Activated B cell treated with CpG ODN at 0.5 μM for 24 hours (primary cell): ENCODE measurements around the gene HIF3A. TPM values are rescaled to one million over a fixed set of nuclear protein-coding genes. Genes with fewer than 3 reads are reported as not detected.

Experiments
- ATAC-seq: fragments of 200-7000 bp; cut with Tn5 transposase; one replicate; pipeline ENCODE4 v1.10.0; 2021; ENCODE audit warnings: low read depth, mild to moderate bottlenecking, moderate library complexity
- CTCF ChIA-PET: fragments of 350-600 bp; sonication (Branson Sonifier 250); formaldehyde crosslinking; loops from one replicate; lab custom pipeline; 2021; ENCODE audit warnings: antibody characterized with exemption; lab: Charles Lee
- POLR2A ChIA-PET: fragments of 350-600 bp; sonication (Branson Sonifier 250); formaldehyde crosslinking; loops from one replicate; lab custom pipeline; 2021; ENCODE audit warnings: antibody characterized with exemption; lab: Charles Lee
- DNase-seq: peaks from one replicate; pipeline ENCODE4 v3.0.0; 2022
- H3K27ac Mint-ChIP-seq: one replicate; pipeline ENCODE4 v1.8.0; 2020; ENCODE audit warnings: mixed read lengths
- H3K27me3 Mint-ChIP-seq: one replicate; pipeline ENCODE4 v1.8.0; 2021; ENCODE audit warnings: mixed read lengths
- H3K36me3 Mint-ChIP-seq: one replicate; pipeline ENCODE4 v1.8.0; 2021; ENCODE audit warnings: low read depth, mixed read lengths
- H3K4me1 Mint-ChIP-seq: one replicate; pipeline ENCODE4 v1.8.0; 2021; ENCODE audit warnings: mixed read lengths
- H3K4me3 Mint-ChIP-seq: one replicate; pipeline ENCODE4 v1.8.0; 2020; ENCODE audit warnings: mild to moderate bottlenecking, mixed read lengths
- H3K9me3 Mint-ChIP-seq: one replicate; pipeline ENCODE4 v1.8.0; 2020; ENCODE audit warnings: mixed read lengths
- intact Hi-C: fragments of 100-400 bp; cut with micrococcal nuclease; formaldehyde crosslinking; loops from one replicate; pipeline ENCODE4 v1.15.1; 2024
- total RNA-seq: library from RNA; stranded (reverse); gene quantifications from 2 replicates; pipeline ENCODE4 v1.2.3, GENCODE V29; 2022
- TF ChIP-seq, protein P1 (sequence below): fragments of 200-600 bp; IDR thresholded peaks from one replicate; pipeline ENCODE4 v1.8.0; 2022; ENCODE audit warnings: antibody characterized with exemption, mild to moderate bottlenecking

HIF3A gene
- total RNA-seq, 1 donor from 2014 or later, result not detected

DNA sequence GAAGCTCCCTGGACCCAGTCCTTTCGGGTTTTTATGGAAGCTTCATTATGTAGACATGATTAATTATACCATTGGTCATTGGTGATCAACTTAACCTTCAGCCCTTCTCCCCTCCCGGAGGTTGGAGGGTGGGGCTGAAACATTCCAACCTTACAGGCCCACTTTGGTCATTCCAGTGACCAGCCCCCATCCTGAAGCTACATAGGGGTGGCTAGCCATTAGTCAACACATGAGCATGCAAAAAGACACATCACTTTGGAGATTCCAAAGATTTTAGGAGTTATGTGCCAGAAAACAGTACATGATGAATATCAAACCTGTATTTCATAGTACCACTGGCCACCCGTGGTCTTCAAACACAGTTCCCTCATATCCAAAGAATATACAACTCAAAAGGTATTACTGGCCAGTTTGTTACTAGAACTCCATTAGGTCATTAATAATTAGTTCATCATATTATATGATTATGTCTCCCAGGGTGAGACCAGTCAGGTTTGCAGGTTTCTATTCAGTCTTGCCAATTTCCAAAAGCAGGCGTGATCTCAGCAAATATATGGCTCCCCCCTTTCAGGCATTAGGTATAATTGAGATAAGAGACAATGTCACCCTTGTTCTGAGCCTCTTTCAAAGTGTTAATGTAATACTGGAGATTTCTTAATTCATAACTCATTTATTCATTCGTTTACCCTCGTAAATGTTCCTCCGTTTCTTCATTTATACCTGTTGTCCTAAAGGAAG lies 61.2 kb downstream of the HIF3A start:
- Mint-ChIP-seq H3K36me3 (peaks cover 56% of the 10 kb centered on the region), H3K9me3 (no peaks in the 10 kb centered on the region), H3K4me1 (peaks cover 17% of the 10 kb centered on the region), H3K27me3 (no peaks in the 10 kb centered on the region), H3K27ac (no peak overlapping the region), H3K4me3 (no peak overlapping the region)
- intact Hi-C loops, result no loop called here
- DNase-seq (no peak), ATAC-seq (no peak)
- TF ChIP-seq, protein P1, sequence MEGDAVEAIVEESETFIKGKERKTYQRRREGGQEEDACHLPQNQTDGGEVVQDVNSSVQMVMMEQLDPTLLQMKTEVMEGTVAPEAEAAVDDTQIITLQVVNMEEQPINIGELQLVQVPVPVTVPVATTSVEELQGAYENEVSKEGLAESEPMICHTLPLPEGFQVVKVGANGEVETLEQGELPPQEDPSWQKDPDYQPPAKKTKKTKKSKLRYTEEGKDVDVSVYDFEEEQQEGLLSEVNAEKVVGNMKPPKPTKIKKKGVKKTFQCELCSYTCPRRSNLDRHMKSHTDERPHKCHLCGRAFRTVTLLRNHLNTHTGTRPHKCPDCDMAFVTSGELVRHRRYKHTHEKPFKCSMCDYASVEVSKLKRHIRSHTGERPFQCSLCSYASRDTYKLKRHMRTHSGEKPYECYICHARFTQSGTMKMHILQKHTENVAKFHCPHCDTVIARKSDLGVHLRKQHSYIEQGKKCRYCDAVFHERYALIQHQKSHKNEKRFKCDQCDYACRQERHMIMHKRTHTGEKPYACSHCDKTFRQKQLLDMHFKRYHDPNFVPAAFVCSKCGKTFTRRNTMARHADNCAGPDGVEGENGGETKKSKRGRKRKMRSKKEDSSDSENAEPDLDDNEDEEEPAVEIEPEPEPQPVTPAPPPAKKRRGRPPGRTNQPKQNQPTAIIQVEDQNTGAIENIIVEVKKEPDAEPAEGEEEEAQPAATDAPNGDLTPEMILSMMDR, result no peak
- POLR2A ChIA-PET, result no interaction called here
- CTCF ChIA-PET, result no interaction called here

DNA sequence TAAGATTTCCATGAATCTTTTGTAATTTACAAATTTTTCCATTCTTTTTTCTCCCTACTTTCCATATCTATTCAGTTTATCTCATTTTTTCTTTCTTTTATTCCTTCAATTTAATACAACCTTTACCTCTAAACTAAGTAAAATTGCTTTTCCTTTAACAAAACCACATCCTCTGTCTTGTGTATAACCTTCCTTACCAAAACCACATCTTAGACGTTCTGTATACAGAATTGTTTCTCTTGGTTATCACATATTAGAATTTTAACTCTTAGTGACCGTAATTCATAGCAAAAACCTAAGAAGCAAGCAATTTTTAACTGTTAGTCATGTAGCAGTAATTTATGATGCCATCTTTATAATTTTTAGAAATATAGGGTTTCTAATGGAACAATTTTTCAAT lies 65.1 kb downstream of the HIF3A start:
- H3K27me3 Mint-ChIP-seq, result no peaks in the 10 kb centered on the region
- ChIA-PET CTCF (no interaction called here), POLR2A (no interaction called here)
- intact Hi-C loops, result no loop called here
- TF ChIP-seq, protein P1, result no peak
- H3K9me3 Mint-ChIP-seq, result no peaks in the 10 kb centered on the region
- H3K4me1 Mint-ChIP-seq, result peaks cover 12% of the 10 kb centered on the region
- H3K4me3 Mint-ChIP-seq, result no peak overlapping the region
- ATAC-seq (no peak), DNase-seq (no peak)
- peaks cover 52% of the 10 kb centered on the region for H3K36me3 Mint-ChIP-seq
- H3K27ac Mint-ChIP-seq, result no peak overlapping the region

DNA sequence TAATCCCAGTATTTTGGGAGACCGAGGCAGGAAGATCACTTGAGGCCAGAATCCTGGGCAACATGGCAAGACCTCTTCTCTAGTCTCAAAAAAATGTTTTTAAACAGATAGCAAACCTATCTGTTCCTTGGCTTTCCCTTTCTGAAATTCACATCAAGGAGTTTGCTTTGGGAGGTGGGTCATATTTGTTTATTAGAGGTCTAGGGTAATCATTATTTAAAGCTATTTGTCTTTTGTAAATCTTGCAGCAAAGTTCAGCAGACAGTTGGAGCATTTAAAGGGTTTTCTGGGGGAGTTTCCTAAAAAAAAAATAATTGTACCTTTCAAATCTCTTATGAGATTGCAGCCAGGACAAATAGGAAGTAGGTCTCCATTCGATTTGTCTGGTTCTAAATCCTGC lies 67.5 kb downstream of the HIF3A start:
- TF ChIP-seq, protein P1, result no peak
- no peaks in the 10 kb centered on the region for H3K9me3 Mint-ChIP-seq
- H3K4me3 Mint-ChIP-seq, result no peak overlapping the region
- ChIA-PET CTCF (no interaction called here), POLR2A (no interaction called here)
- no peak for ATAC-seq
- no peak overlapping the region for H3K27ac Mint-ChIP-seq
- peaks cover 51% of the 10 kb centered on the region for H3K36me3 Mint-ChIP-seq
- no peaks in the 10 kb centered on the region for H3K27me3 Mint-ChIP-seq
- DNase-seq, result no peak
- peaks cover 15% of the 10 kb centered on the region for H3K4me1 Mint-ChIP-seq
- intact Hi-C loops, result no loop called here

DNA sequence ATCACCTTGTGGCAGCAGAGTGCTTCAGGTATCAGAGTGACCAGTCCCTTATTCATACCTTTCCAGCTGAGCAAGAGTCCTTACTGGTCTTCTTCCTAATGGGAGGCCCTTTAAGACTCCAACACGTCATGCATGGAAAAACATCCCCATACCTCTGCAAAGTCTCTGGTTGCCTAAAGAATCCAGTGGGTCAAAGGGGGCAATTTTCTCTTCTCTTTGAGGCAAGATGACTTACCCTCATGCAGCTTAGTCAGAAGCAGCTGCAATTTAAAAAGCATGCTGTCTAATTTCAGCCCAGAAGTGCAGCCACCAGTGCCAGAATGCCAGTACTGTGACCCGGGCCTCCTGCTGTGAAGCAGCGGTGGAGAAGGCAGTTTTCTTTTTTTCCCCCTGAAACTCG lies 68.7 kb downstream of the HIF3A start:
- CTCF ChIA-PET, result no interaction called here
- ATAC-seq (no peak), DNase-seq (no peak)
- POLR2A ChIA-PET, result no interaction called here
- Mint-ChIP-seq H3K4me3 (no peak overlapping the region), H3K36me3 (peaks cover 50% of the 10 kb centered on the region), H3K9me3 (no peaks in the 10 kb centered on the region), H3K4me1 (peaks cover 15% of the 10 kb centered on the region), H3K27me3 (no peaks in the 10 kb centered on the region), H3K27ac (no peak overlapping the region)
- TF ChIP-seq, protein P1, result no peak
- intact Hi-C loops, result no loop called here

DNA sequence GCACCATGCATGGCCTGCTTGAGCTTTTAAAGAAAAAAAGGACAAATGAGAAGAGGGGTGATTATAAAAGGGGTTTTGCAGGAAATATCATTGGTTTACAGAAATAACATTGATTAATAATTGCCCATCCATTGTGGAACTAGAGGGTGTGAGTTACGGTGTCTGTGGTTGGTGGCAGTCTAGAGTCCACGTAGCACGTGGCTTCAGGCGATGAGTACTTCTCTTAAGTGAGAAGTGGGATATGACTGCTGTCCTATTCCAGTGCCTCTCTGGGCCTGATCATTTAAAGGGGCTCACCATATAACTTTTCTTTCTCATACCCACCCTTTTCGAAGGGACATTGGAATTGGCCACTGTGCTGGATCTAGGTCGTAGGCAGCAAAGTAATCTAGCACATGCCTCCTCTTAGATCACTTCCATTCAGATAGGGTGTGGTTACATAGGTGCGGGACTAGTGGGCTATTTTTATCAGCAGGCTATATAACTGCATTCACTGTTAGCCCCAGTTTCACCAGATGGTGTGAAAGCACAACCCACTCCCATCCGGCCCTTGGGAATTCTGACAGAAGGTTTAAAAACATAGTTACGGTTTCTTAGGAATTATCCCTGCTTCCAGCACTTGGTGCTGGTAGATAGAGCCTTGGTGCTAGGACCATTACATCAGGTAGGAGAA lies 69.9 kb downstream of the HIF3A start:
- peaks cover 56% of the 10 kb centered on the region for H3K36me3 Mint-ChIP-seq
- TF ChIP-seq, protein P1, result no peak
- intact Hi-C loops, result no loop called here
- H3K27ac Mint-ChIP-seq, result no peak overlapping the region
- DNase-seq, result no peak
- ChIA-PET CTCF (no interaction called here), POLR2A (no interaction called here)
- H3K4me3 Mint-ChIP-seq, result no peak overlapping the region
- no peaks in the 10 kb centered on the region for H3K9me3 Mint-ChIP-seq
- ATAC-seq, result no peak
- H3K4me1 Mint-ChIP-seq, result peaks cover 12% of the 10 kb centered on the region
- no peaks in the 10 kb centered on the region for H3K27me3 Mint-ChIP-seq
